K562 (cell line): ENCODE data around the gene EGR4. TPM values are rescaled to one million over a fixed set of nuclear protein-coding genes. Genes with fewer than 3 reads are reported as not detected.

Source experiments
- ATAC-seq: fragments of 200-7000 bp; cut with Tn5 transposase; 3 replicates; pipeline ENCODE4 v1.9.1; 2020; ENCODE audit warnings: moderate library complexity
- BruUV-seq: library from RNA; stranded (reverse); fragments of 400-500 nt; replicated peaks from 2 replicates; lab custom pipeline; 2021; lab: Mats Ljungman, UMichigan
- CTCF ChIA-PET: fragments of 300-600 bp; formaldehyde crosslinking; extraction: SDS; loops from one replicate; lab custom pipeline; 2021; ENCODE audit warnings: low intra/inter-chr PET ratio; lab: Yijun Ruan, JAX
- POLR2A ChIA-PET: fragments of 300-600, 350-650 bp; sonication (Branson Sonifier 250); formaldehyde crosslinking; extraction: SDS; loops from one replicate; lab custom pipeline; 2021; ENCODE audit warnings: antibody characterized with exemption, inconsistent platforms; lab: Yijun Ruan, JAX
- DNase-seq, 4 experiments: peaks; one replicate each; pipeline versions ENCODE4 v3.0.0 to v3.0.0-alpha.2; 2011 to 2018; ENCODE audit warnings: low spot score in 3 of 4, mixed read lengths in 3 of 4; ENCODE audit errors: extremely low read depth in 1 of 4
- FAIRE-seq: peaks from 2 replicates; lab custom pipeline; 2011; peaks lifted over from hg19 to GRCh38; lab: Jason Lieb, UNC
- H2AFZ ChIP-seq: 2 replicates; pipeline ENCODE4 v1.6.0; 2011; ENCODE audit warnings: low read depth, low read length, control low read depth, inconsistent platforms
- H3K27ac ChIP-seq: fragments of 200-600 bp; 3 replicates; pipeline ENCODE4 v1.8.0; 2011; ENCODE audit warnings: low read depth, mild to moderate bottlenecking, control low read depth, inconsistent platforms, low read length, moderate library complexity, mixed read lengths; ENCODE audit errors: extremely low read depth
- H3K27me3 ChIP-seq, 2 experiments: fragments of 300-600 bp in 1 of 2; 2 replicates in 1 of 2; 3 replicates in 1 of 2; pipeline versions ENCODE4 v1.6.0 to v1.8.0; 2011; ENCODE audit warnings: inconsistent platforms in 2 of 2, low read length in 2 of 2, mild to moderate bottlenecking in 1 of 2, mixed read lengths in 1 of 2, moderate library complexity in 1 of 2; ENCODE audit not compliant: control insufficient read depth in 2 of 2, insufficient read depth in 2 of 2
- H3K36me3 ChIP-seq: fragments of 300-600 bp; 3 replicates; pipeline ENCODE4 v1.8.0; 2011; ENCODE audit warnings: mild to moderate bottlenecking, low read length, inconsistent platforms; ENCODE audit not compliant: control insufficient read depth, insufficient read depth
- H3K4me1 ChIP-seq, 2 experiments: fragments of 200-600 bp in 1 of 2; replicated peaks in 1 of 2; 2 replicates in 1 of 2; 3 replicates in 1 of 2; pipeline versions ENCODE4 v1.5.1 to v1.8.0; 2011; ENCODE audit warnings: inconsistent platforms in 2 of 2, low read length in 2 of 2, mild to moderate bottlenecking in 1 of 2, mixed read lengths in 1 of 2, moderate library complexity in 1 of 2; ENCODE audit not compliant: control insufficient read depth in 2 of 2, insufficient read depth in 2 of 2
- H3K4me2 ChIP-seq: 2 replicates; pipeline ENCODE4 v1.6.1; 2011; ENCODE audit warnings: low read length, control low read depth, inconsistent platforms, mixed read lengths; ENCODE audit not compliant: insufficient read depth
- H3K4me3 ChIP-seq: fragments of 200-600 bp; sonication (generic), shearing (Covaris generic); 2 replicates; pipeline ENCODE4 v1.5.1; 2016; ENCODE audit warnings: control low read depth, inconsistent platforms
- H3K79me2 ChIP-seq: fragments of 200-600 bp; 3 replicates; pipeline ENCODE4 v1.8.0; 2011; ENCODE audit warnings: low read length, inconsistent platforms; ENCODE audit not compliant: control insufficient read depth, insufficient read depth
- H3K9ac ChIP-seq, 2 experiments: 2 replicates each; pipeline versions ENCODE4 v1.6.0 to v1.6.1; 2011; ENCODE audit warnings: low read depth in 2 of 2, low read length in 2 of 2, control low read depth in 1 of 2, inconsistent platforms in 1 of 2, mild to moderate bottlenecking in 1 of 2, mixed read lengths in 1 of 2; ENCODE audit not compliant: insufficient read depth in 1 of 2
- H3K9me1 ChIP-seq: one replicate; pipeline ENCODE4 v1.6.0; 2011; ENCODE audit warnings: inconsistent platforms, mild to moderate bottlenecking, low read length, moderate library complexity; ENCODE audit not compliant: control insufficient read depth, insufficient read depth
- H3K9me3 ChIP-seq: replicated peaks from 2 replicates; pipeline ENCODE4 v1.5.1; 2011; ENCODE audit warnings: low read depth, low read length, inconsistent platforms; ENCODE audit not compliant: control insufficient read depth, insufficient read depth
- H4K20me1 ChIP-seq: replicated peaks from 2 replicates; pipeline ENCODE4 v1.6.1; 2011; ENCODE audit warnings: low read length, inconsistent platforms, mixed read lengths; ENCODE audit not compliant: control insufficient read depth, insufficient read depth
- HNRNPUL1 ChIP-seq: fragments of 200-400 bp; formaldehyde crosslinking; IDR thresholded peaks from 2 replicates; pipeline ENCODE4 v1.6.1; 2017; ENCODE audit warnings: low read length
- NONO ChIP-seq, 2 experiments: fragments of 200-400 bp in 1 of 2; fragments of 450-650 bp in 1 of 2; formaldehyde crosslinking in 1 of 2; IDR thresholded peaks; 2 replicates each; pipeline ENCODE4 v1.6.1; 2017; ENCODE audit warnings: low read depth in 2 of 2, mild to moderate bottlenecking in 2 of 2, moderate library complexity in 2 of 2, low read length in 1 of 2
- POLR2AphosphoS2 ChIP-seq: IDR thresholded peaks from 2 replicates; pipeline ENCODE4 v1.6.1; 2012; ENCODE audit warnings: low read length, improper control_type of control experiment
- SMARCB1 ChIP-seq: IDR thresholded peaks from 2 replicates; pipeline ENCODE4 v1.6.1; 2011; ENCODE audit warnings: improper control_type of control experiment, low read depth; ENCODE audit not compliant: insufficient read length
- XRCC5 ChIP-seq: fragments of 200-400 bp; formaldehyde crosslinking; IDR thresholded peaks from 2 replicates; pipeline ENCODE4 v1.6.1; 2017; ENCODE audit warnings: low read depth, mild to moderate bottlenecking, low read length
- ZNF263 ChIP-seq: sonication (generic); formaldehyde crosslinking; IDR thresholded peaks from 2 replicates; pipeline ENCODE4 v1.8.0; 2022; ENCODE audit warnings: mild to moderate bottlenecking, missing genetic modification reagents, borderline replicate concordance
- ZNF76 ChIP-seq: fragments of 250-450 bp; sonication (Bioruptor Pico); IDR thresholded peaks from 2 replicates; pipeline ENCODE4 v1.4.0; 2020; ENCODE audit warnings: mild to moderate bottlenecking, moderate library complexity, borderline replicate concordance
- WGBS: fragments of 100-300 bp; shearing (Covaris generic); methylation state at CpG from one replicate; pipeline ENCODE4 v1.1.6; 2016; ENCODE audit warnings: low coverage, mixed read lengths; ENCODE audit not compliant: insufficient coverage; ENCODE audit errors: missing lambda C conversion rate; 5-methylcytosine and 5-hydroxymethylcytosine counted together
- in situ Hi-C: fragments of 300-500 bp; cut with MboI; formaldehyde crosslinking; loops from 4 replicates; pipeline ENCODE4 v1.15.0; 2018; ENCODE audit warnings: inconsistent platforms, mixed read lengths
- intact Hi-C: fragments of 100-400 bp; cut with micrococcal nuclease; formaldehyde crosslinking; loops from 2 replicates; pipeline ENCODE4 v1.14.2; 2022
- polyA plus RNA-seq, 8 experiments: library from polyadenylated mRNA; depleted of rRNA in 4 of 8; stranded (reverse) in 5 of 8; unstranded in 3 of 8; fragments of >200 nt; fragmentation: Nextera tagmentation in 2 of 8; fragmentation: Illumina TruSeq in 1 of 8; extraction: Ambion mirVana in 2 of 8; extraction: Trizol in 1 of 8; gene quantifications; 2 replicates each; pipeline versions ENCODE4 v1.2.1 to v1.2.3, GENCODE V29; 2011 to 2014; ENCODE audit warnings: inconsistent platforms in 1 of 8, missing spikeins in 1 of 8
- total RNA-seq, 7 experiments: library from RNA; depleted of rRNA in 6 of 7; stranded (reverse); fragments of >200 nt in 6 of 7; fragmentation: Illumina TruSeq in 2 of 7; extraction: Trizol in 2 of 7; gene quantifications; 2 replicates each; pipeline versions ENCODE4 v1.2.1 to v1.2.3, GENCODE V29; 2011 to 2021; ENCODE audit warnings: low replicate concordance in 1 of 7

Gene EGR4
- total and polyA plus RNA-seq, 9 of the 15 experiments (the other 6 are each of a cell fraction or from before 2014, with no cell fraction given) = not detected

DNA sequence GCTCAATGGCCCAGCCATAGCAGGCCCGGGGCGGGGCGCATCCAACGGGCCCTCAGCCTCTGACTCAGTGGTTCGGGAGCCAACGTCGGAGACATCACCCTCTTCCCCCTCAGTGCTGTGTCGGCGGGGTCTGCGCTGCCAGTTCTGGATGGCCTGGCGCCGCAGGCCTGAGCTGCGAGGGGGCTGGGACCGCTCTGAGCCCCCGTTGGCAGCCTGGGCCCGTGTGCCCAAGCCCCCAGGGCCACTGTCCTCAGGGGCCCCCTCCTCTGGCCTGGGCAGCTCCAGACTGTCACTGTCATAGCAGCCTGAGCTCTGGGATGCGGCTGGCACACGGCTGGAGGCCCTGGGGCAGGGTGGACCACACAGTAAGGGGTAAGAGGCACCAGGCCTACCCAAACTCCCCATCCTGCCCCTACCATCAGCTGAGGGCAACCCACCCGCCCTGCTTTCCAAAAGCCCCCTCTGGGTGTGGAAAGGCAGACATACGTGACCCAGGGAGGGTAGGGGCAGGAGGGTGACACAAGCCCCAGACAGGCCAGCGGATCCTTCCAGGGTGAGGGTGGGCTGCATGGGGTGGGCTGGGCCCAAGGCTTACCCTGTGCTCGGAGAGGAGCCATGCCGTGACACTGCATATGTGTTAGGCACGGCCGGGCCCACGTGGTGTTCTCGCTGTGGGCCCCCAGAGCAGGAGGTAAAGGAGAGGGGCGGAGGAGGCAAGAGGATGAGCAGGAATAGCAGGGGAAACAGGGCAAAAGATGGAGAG is 27.9 kb downstream of the EGR4 start (continued):
- TF ChIP-seq POLR2AphosphoS2 (no peak), ZNF263 (CRISPR knock-in tag) (no peak), SMARCB1 (no peak), ZNF76 (no peak), NONO (IDR thresholded peaks at IDR 0.05; ENCODE audit: low read depth in 2 of 2, low read length in 1 of 2) (no peak), HNRNPUL1 (no peak)

DNA sequence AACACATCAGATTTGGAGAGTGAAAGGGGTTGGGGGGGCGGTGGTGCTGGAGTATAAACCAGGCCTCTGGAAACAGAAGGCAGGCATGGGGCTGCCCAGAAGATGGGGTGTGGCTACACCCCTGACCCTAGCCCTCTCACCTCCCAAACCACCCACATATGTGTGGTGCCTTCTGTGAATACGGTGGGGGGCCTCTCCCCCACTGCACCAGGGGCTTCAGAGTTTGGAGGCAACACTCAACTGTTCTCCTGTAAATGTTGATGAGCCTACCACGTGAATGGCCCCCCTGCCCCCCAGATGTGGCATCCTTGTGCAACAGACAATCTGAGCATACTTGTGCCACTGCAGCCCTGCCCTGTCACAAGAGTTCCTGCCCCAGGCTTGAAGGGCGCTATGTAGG is 28.6 kb downstream of the EGR4 start:
- intact Hi-C loops = loop anchor here (5.0 kb wide), 1 partner anchor 177 kb away; no protein-coding TSS in a partner anchor
- H3K36me3 ChIP-seq = peaks cover 6% of the 10 kb centered on the region; the same call in 1 of the 3 replicates
- H2AFZ ChIP-seq = no peak overlapping the region
- FAIRE-seq = no peak
- no peak for DNase-seq
- no TSS peak for BruUV-seq
- ChIA-PET CTCF (no interaction called here), POLR2A (interaction anchor here (0.6 to 1.1 kb wide), 2 partner anchors 11 to 306 kb away, joined by 3 read pairs; no protein-coding TSS in a partner anchor)
- H3K27me3 ChIP-seq = peaks cover 0 to 3% of the 10 kb centered on the region in 2 experiments; a peak in 1 of 5 replicates
- ATAC-seq = no peak
- H3K9me1 ChIP-seq = no peaks in the 10 kb centered on the region
- H3K4me3 ChIP-seq = no peak overlapping the region
- in situ Hi-C loops = no loop called here
- no peaks in the 10 kb centered on the region for H3K9me3 ChIP-seq
- no peak overlapping the region for H3K9ac ChIP-seq
- H4K20me1 ChIP-seq = peaks cover 3% of the 10 kb centered on the region; the same call in 1 of the 2 replicates
- peaks cover 2 to 9% of the 10 kb centered on the region in 2 experiments; a peak in 2 of 5 replicates for H3K4me1 ChIP-seq
- WGBS = 24% methylated on average over 4 of the region's 4 CpGs
- no peak for TF ChIP-seq XRCC5
- TF ChIP-seq, all 486 proteins: peak for 0
- H3K79me2 ChIP-seq = no peaks in the 10 kb centered on the region
- H3K4me2 ChIP-seq = no peak overlapping the region
- H3K27ac ChIP-seq = no peak overlapping the region
